Hematopoietic multipotent progenitor cell (in vitro differentiated cells): ENCODE results near the gene EVPL. TPM values are rescaled to one million over a fixed set of nuclear protein-coding genes. Genes with fewer than 3 reads are reported as not detected.
A peak's percentile ranks its signal among the peaks of the same experiment; 100 is the strongest.

Source experiments
- DNase-seq, 3 donors: peaks; one replicate each; pipeline ENCODE4 v3.0.0-alpha.2; 2011 to 2015; ENCODE audit warnings: low read depth in 2 of 3, low spot score in 2 of 3
- total RNA-seq: library from RNA; depleted of rRNA; stranded (reverse); fragments of >200 nt; gene quantifications from one replicate; pipeline ENCODE4 v1.2.3, GENCODE V29; 2012

EVPL gene
- total RNA-seq, 1 donor: 7.8 TPM

DNA sequence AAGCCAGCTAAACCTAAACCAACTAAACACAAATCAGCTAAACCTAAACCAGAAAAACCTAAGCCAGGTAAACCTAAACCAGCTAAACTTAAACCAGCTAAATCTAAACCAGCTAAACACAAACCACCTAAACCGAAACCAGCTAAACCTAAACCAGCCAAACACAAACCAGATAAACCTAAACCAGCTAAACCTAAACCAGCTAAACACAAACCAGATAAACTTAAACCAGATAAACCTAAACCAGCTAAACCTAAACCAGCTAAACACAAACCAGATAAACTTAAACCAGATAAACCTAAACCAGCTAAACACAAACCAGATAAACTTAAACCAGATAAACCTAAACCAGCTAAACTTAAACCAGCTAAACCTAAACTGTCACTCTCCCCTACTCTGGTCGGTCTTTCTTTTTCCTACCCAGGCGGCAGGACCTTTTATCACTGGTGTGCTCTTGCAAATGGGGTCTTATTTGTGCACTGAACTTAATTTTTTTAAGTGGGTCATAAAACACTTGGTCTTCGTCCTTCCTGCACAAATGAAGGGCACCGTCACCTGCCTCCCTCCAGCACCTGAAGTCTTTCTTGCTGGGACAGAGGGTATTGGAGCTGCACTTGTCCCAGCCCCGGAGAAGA lies 7.2 kb downstream of the EVPL start:
- DNase-seq: no peak

DNA sequence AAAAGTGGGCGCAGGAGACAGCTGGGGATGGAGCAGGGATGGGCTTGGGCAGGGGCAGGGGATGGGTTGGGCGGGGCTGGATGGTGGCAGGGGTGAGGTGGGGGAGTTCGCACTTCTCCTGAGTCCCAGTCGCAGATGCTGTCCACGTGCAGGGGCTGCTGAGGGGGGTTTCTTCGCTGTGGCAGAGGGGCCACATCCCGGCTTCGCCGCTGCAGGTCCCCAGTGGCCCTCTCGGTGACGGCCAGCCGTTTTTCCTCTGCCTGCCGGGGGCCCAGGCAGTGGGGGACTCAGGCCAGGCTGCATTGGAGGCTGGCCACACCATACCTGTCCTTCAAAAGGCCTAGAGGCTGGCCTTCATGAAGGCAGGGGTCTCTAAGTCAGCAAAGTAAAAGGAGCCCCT lies 8.3 kb downstream of the EVPL start:
- DNase-seq: no peak

DNA sequence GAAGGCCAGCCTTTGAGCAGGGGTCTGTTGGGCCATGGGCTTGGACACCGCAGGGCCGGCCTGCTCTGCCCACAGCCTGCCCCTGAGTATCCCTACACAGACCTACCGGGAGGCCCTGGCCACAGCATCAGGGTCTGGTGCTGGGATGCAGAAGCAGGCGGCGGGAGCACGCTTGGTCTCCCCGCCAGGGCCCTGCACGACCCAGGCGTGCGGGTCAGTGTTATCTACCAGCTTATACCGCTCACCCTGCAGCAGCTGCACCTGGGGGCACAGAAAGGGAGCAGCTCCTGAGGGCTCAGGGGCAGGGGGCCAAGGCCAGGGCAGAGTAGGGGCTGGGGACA lies 8.8 kb downstream of the EVPL start:
- DNase-seq: no peak

DNA sequence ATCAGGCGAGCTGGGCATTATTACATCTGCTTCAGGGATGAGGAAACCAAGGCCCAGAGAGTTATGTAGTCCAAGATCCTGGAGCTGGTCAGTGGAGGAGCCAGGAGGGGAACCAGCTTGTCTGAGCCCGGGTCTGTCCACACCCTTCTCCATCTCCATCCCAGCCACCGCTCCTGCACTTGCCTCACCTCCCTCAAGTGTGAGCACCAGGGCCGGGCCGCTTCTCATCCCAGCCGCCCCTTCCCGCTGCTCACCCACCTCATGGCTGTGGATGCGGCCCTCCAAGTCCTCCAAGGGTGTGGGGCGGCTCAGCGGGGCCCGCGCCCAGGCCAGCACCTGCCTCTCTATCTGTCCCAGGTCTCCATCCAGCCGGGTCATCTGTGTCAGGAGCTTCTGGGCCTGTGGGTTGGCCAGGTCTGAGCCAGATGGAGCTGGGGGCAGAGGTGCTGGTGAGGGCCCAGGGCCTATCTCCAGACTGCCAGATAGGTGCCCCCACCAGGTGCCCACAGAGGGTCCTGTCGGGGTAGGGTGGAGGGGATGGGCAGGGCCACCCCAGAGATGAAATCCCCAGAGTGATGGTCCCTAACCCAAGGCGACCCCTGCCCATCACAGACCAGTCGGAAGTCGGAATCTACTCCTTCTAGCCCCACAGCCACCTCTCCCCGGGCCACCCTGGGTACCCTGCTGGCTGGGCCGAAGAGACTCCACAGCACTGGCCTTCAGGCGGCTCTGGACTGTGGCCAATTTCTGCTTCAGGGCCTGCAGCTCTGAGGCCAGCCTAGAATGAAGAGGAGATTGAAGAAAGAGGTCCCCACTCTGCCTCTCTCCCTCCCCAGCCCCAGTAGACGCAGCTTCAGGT lies 9.4 kb downstream of the EVPL start:
- no peak for DNase-seq

DNA sequence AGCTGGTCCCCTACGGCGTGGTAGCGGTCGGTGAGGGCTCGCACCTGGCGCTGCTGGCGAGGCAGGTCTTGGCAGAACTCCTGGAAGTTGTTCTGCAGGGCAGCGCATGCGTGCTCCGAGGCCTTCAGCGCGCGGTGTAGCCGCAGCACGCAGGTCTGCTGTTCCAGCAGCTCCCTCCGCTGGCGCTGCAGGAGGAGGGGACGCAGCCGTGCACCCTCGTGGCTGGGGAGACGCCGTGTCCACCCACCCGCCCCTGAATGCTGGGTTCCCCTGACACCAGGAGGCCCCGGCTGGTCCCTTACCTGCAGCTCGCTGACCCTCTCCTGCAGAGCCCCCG lies 12.2 kb downstream of the EVPL start:
- DNase-seq: no peak

DNA sequence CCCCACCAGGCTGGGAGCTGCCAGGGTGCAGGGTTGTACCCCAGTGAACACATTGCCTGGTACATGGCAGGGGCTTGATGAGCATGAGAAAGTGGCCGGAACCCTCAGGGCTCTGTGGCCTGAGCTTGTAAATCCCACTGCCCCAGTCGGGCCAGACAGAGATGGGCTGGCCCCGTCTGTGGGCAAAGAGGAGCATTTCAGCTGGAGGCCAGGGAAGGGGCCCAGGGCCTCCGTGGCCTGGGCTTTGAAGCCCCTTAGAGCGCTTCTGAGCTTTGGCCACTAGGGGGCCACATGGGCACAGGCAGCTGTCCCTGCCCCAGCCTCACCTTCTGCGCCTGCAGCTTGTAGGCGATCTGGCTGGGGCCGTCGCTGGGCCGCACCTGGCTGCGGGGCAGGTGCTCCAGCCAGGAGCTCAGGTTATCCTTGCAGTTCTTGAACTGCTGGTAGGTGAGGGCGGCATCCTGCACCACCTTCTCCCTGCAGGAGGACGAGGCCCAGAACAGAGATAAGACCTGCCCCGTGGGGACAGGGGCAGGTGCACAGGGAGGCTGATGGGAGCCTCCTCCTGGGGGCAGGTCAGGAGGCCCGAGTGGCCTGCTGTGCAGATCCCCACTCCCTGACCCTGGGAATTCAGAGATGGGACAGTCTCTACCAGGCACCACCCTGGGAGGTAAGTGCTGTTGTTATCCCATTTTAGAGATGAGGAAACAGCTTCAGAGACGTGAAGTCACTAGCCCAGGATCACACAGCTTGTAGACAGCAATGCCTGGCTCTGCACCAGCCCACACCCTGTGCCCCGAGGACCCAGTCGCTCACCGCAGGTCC lies 12.8 kb downstream of the EVPL start:
- peak; percentile 60 to 82 (median 71) for DNase-seq

DNA sequence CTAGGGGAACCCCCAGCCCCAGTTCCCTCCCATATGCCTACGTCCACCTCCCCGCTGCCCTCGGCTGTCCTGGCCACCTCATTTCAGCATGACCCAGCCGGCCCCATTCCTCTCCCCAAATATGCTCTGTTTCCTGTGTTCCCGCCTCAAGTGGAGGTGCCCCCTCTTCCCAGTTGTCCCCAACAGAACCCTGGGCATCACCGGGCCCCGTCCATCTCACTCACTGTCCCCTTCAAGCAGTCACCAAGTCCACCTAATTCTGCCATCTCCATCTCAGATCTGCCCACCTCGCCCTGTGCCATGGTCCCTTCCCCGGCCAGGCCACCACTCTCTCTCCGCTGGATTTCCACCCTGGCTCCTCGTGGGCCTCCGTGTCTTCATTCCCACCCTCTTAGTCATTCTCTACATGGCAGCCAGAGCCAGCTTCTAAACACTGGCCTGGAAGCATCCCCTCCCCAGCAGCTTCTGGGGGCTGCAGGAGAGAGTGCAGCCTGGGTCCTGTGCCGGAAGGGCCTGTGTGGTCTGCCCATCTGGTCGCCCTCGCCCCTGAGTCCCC lies 13.7 kb downstream of the EVPL start:
- no peak for DNase-seq

DNA sequence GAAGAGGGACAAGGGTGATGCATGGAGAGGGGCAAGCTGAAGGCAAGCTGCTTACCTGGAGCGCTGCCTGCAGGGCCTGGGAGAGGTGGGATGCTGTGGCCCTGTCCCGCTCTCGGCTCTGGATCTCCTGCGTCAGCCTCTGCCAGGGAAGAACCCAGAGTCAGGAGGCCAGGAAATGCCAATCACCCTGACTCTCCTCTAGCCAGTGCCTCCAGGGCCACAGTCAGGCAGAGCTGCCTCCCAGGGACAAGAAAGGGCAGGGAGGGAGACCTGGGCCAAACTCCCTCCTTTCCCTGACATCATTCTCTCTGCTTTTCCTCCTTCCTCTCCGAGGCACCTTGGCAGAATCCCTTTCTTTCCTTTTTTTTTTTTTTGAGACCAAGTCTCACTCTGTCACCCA lies 15.2 kb downstream of the EVPL start:
- no peak for DNase-seq

DNA sequence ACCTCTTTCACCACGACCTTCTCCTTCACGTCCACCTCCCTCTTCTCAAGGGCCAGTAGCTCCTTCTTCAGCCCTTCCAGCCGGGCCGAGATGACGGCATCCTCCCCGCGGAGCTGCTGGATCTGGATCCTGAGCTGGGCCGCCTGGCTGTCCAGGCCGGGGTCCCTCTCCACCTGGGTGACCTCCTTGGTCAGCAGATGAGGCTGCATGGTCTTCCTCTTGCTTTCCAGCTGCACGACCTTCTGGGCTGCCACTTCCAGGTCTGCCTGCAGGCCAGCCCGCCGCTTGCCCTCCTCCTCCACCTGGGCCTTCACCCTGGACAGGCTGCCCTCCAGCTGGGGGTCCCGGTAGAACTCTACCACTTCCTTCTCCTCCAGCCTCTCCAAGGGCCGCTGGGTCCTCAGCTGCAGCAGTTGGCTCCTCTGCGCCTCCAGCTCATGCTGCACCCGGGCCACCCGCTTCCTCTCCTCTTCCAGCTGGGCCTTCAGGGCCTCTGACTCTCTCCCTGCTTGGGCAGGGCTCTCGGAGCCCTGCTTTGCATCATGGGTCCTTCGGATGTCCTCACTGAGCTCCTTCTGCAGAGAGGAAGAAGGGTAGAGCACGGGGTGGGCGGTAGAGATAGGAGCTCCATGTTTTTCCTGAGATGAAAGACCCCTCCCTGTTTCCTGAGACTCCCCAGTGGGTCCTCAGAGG lies 17.0 kb downstream of the EVPL start:
- DNase-seq: no peak

DNA sequence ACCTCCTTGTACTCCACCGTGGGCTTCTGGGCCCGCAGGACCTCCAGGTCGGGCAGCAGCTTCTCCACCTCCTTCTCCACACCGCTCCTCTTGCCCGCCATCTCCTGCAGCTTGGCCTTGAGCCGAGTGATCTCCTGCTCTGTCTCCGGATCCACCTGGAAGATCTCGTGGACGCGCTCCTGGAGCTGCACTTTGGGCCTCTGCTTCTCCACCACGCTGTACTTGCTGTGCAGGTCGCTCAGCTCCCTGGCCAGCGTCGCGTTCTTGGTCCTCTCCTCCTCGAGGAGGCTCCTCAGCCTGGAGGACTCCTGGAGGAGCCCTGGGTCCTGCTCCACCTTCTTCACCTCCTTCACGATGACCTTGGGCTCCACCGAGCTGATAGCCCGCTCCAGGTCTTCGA lies 17.7 kb downstream of the EVPL start:
- DNase-seq: no peak

DNA sequence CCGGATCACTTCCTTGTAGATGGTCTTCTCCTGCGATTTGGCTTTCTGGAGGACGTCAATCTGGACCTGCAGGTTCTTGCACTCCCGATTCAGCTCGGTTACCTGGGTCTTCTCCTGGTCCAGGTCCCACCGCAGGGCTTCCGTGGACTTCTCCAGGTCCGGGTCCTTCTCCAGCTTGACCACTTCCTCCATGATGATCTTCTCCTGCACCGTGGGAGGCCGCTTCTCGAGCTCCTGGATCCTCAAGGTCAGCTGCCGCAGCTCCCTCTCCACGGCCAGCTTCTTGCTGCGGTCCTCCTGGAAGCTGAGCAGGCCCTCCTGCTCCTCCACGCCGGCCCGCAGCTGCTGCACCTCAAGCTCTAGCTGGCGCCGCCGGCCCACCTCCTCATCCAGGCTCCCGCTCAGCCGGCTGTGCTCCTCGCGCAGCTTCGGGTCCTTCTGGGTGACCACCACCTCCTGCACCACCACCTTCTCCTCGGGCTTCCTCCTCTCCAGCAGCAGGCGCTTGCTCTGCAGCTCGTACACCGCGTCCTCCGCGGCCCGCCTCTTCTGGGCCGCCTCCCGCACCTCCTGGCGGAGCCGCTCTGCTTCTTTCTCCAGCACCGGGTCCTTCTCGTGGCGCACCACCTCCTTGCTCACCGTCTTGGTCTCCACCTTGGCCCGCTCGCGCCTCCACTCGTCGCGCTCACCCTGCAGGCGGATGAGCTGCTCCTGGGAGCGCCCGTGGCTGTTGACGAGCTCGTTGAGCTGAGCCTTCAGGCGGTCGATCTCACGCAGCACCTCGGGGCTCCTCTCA lies 18.3 kb downstream of the EVPL start:
- DNase-seq: no peak

DNA sequence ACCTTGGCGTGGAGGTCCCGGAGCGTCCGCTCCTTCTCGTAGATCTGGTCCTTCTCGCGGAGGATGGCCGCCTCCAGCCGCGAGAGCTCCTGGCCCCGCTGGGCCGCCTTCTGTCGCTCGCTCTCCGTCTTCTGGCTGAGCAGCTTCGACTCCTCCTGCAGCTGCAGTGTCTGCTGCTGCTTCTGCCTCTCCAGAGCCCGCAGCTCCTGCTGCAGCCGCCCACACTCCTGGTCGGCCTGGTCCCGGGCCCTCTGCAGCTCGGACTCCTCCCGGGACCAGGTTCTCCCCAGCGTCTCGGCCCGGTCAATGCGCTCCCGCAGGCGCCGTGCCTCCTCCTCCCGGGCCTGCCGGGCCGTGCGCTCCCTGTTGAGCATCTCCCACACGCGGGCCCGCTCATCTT lies 18.9 kb downstream of the EVPL start:
- no peak for DNase-seq

DNA sequence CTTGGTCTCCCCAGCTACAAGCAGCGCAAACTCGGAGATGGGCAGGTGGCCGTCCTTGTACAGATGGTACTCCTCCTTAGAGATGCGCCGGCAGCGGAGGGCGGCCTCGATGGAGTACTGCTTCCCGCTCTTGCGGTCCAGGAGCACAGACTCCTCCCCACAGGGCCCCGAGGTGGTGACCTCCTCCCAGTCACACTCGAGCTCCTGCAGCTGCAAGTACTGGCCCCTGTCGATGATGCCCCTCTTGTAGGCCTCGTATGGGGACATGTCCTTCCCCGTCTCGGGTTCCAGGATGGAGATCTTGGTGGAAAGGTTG lies 19.3 kb downstream of the EVPL start:
- DNase-seq: no peak

DNA sequence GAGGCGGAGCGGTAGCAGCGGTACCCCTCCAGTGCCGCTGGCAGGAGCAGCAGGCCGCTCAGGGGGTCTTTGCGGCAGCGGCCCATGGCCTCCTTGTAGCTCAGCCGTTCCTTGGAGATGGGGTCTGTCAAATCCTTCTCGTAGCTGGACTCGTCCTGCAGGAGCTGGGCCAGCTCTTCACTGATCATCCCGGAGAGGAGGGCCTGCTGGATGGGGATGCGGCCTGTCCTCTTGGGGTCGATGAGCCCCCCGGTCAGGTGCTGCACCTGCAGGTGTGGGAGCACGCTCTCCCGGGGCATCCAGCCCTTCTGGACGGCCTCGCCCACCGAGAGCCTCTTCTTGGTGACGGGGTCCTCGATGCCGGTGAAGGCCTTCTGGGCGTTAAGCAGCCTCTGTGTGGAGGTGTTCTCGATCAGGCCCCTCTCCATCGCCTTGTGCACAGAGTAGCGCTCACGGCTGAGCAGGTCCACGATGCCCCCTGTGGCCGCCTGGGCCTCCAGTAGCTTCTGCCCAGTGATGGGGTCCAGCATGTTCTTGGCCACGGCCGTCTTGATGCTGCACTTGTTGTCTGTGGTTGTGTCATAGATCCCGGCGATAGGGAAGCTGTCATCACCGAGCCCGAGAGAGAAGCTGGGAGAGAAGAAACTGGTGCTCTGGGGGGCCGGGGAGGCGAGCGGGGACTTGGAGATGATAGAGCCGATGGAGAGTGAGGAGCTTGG lies 19.8 kb downstream of the EVPL start:
- no peak for DNase-seq

DNA sequence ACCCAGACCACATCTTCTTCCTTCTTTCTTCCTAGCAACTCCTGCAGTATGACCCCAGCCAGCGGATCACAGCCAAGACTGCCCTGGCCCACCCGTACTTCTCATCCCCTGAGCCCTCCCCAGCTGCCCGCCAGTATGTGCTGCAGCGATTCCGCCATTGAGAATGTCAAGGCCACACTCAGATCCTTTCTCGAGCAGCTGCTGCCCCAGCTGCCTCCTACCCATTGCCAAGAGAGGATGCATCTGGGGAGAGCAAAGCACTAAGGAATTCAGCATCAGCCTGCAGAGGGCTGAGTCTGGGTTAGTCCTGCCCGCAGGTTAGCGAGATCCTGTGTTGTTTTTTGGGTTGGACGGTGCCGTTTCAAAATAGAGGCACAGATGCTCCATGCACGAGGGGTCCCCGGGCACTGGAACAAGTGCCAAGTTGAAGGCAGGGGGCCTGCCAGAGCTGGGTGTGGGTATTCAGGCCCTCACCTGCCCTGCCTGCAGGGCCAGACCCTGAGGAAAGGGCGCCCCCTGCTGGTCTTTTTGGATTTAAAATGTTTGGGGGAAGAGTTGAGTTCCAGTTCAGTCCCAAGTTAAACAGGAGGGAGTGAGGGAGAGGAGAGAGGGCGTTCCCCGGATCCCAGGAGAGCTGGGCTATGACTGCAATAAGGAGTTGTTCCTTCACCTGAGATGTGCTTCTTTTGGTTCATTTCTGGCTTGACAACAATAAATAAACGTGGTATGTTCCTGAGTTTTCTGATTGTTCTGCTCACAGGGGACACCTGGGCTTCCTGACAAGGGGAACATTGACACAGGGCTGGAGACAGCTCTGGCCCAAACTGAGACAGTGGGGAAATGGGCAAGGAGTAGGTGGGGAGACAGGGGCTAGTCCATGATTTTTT lies 21.6 kb downstream of the EVPL start:
- peak; percentile 58 to 81 (median 68) for DNase-seq

DNA sequence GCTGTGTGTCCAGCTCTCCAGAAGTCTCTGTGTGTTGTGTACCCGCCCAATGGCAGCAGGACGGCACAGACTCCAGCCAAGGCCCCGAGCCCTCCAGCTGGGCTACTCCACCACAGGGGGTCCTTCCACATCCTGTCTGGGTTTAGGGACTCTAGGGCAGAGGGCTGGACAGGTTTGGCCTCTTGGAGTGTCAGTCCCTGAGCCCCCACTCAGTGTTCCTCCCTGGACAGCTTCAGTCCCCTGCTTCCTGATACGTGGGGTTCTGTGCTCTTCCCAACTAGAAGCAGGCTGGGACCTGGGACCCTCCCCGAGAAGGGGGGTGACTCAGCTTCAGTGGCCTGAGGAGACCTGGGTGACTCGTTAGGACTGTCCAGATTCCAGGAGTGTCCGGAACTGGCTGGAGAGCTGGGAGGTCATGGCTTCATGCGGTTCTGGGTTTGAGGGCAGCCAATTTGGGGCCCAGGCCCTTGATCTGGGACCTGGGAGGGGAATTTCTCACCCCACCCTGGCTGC lies 22.3 kb downstream of the EVPL start:
- no peak for DNase-seq

DNA sequence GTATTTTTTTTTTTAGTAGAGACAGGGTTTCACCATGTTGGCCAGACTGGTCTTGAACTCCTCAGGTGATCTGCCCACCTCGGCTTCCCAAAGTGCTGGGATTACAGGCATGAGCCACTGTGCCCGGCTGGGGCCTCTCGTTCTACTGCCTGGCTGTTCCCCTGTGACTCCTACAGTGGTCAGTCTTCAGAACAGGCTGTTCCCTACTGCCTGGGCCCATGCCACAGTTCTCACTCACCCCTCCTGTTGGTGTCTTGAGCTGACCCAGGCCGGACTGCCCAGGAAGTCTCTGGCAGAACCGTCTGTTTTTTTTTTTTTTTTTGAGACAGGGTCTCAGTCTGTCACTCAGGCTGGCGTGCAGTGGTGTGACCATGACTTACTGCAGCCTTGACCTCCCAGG lies 23.2 kb downstream of the EVPL start:
- DNase-seq: no peak

DNA sequence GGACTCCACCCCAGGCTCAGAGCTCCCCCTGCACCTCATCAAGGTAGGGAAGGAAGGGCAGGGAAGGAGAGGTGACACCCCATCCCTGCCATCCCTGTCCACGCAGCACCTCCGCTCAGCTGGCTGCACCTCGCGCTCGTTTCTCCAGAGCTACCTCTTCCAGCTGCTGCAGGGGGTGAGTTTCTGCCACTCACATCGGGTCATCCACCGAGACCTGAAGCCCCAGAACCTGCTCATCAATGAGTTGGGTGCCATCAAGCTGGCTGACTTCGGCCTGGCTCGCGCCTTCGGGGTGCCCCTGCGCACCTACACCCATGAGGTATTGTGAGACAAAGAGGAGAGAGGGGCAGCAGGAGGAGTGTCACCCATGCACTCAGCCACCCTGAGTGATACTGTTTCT lies 25.0 kb downstream of the EVPL start:
- no peak for DNase-seq
